WTC11 (cell line): ENCODE results near the gene AGPS. TPM values are rescaled to one million over a fixed set of nuclear protein-coding genes. Genes with fewer than 3 reads are reported as not detected.

Experiments
- ATAC-seq: fragments of 200-7000 bp; cut with Tn5 transposase; 2 replicates; pipeline ENCODE4 v1.10.0; 2021; ENCODE audit warnings: mild to moderate bottlenecking, moderate library complexity
- CTCF ChIA-PET: fragments of 300-600 bp; sonication (Branson Sonifier 250); formaldehyde crosslinking; loops from one replicate; lab custom pipeline; 2021; ENCODE audit warnings: antibody characterized with exemption; lab: Charles Lee
- POLR2A ChIA-PET: fragments of 350-600 bp; sonication (Branson Sonifier 250); formaldehyde crosslinking; loops from one replicate; lab custom pipeline; 2021; ENCODE audit warnings: antibody characterized with exemption; lab: Charles Lee
- DNase-seq: peaks from one replicate; pipeline ENCODE4 v3.0.0; 2021; ENCODE audit warnings: low spot score
- H3K27ac Mint-ChIP-seq: 2 replicates; pipeline ENCODE4 v1.8.0; 2021; ENCODE audit warnings: mixed read lengths
- H3K27me3 Mint-ChIP-seq: 2 replicates; pipeline ENCODE4 v1.8.0; 2021; ENCODE audit warnings: low read depth, mild to moderate bottlenecking, moderate library complexity, mixed read lengths
- H3K36me3 Mint-ChIP-seq: 2 replicates; pipeline ENCODE4 v1.8.0; 2021; ENCODE audit warnings: mixed read lengths
- H3K4me1 Mint-ChIP-seq: 2 replicates; pipeline ENCODE4 v1.8.0; 2022; ENCODE audit warnings: mixed read lengths
- H3K4me3 Mint-ChIP-seq: 2 replicates; pipeline ENCODE4 v1.8.0; 2021; ENCODE audit warnings: mild to moderate bottlenecking, moderate library complexity, mixed read lengths
- H3K9me3 Mint-ChIP-seq: 2 replicates; pipeline ENCODE4 v1.8.0; 2021; ENCODE audit warnings: mixed read lengths
- FOXJ3 ChIP-seq: sonication (generic); formaldehyde crosslinking; IDR thresholded peaks from 2 replicates; pipeline ENCODE4 v1.9.0; 2021; ENCODE audit warnings: missing genetic modification reagents, mild to moderate bottlenecking, borderline replicate concordance
- GRHL2 ChIP-seq: fragments of 250-450 bp; sonication (Bioruptor Pico); IDR thresholded peaks from 2 replicates; pipeline ENCODE4 v1.8.0; 2022; ENCODE audit warnings: mild to moderate bottlenecking, moderate library complexity; ENCODE audit not compliant: insufficient replicate concordance, severe bottlenecking
- IRF2 ChIP-seq: sonication (generic); formaldehyde crosslinking; IDR thresholded peaks from 2 replicates; pipeline ENCODE4 v1.8.0; 2022; ENCODE audit warnings: low read depth, missing genetic modification reagents, borderline replicate concordance
- SMAD3 ChIP-seq: sonication (generic); formaldehyde crosslinking; IDR thresholded peaks from 2 replicates; pipeline ENCODE4 v1.8.0; 2022; ENCODE audit warnings: missing genetic modification reagents, mild to moderate bottlenecking, borderline replicate concordance
- ZNF317 ChIP-seq: sonication (generic); formaldehyde crosslinking; IDR thresholded peaks from 2 replicates; pipeline ENCODE4 v1.8.1; 2023; ENCODE audit warnings: low read depth, mild to moderate bottlenecking, moderate library complexity, missing genetic modification reagents, borderline replicate concordance
- total RNA-seq: library from RNA; stranded (reverse); gene quantifications from 3 replicates; pipeline ENCODE4 v1.2.3, GENCODE V29; 2021
- TF ChIP-seq, protein P1 (sequence below): fragments of 250-450 bp; sonication (Bioruptor Pico); IDR thresholded peaks from 2 replicates; pipeline ENCODE4 v1.9.0; 2021; ENCODE audit warnings: mild to moderate bottlenecking
- TF ChIP-seq, protein P2 (sequence below): sonication (generic); formaldehyde crosslinking; IDR thresholded peaks from 2 replicates; pipeline ENCODE4 v1.8.1; 2023; ENCODE audit warnings: mild to moderate bottlenecking, missing genetic modification reagents, borderline replicate concordance
- TF ChIP-seq, protein P3 (sequence below): sonication (generic); formaldehyde crosslinking; IDR thresholded peaks from 2 replicates; pipeline ENCODE4 v1.8.0; 2023; ENCODE audit warnings: mild to moderate bottlenecking, missing genetic modification reagents
- TF ChIP-seq, protein P4 (sequence below): fragments of 250-450 bp; sonication (Bioruptor Pico); IDR thresholded peaks from 2 replicates; pipeline ENCODE4 v1.9.0; 2021; ENCODE audit warnings: moderate library complexity, mild to moderate bottlenecking, inconsistent platforms, borderline replicate concordance
- TF ChIP-seq, protein P5 (sequence below): sonication (generic); formaldehyde crosslinking; IDR thresholded peaks from 2 replicates; pipeline ENCODE4 v1.8.0; 2023; ENCODE audit warnings: missing genetic modification reagents, mild to moderate bottlenecking, borderline replicate concordance

Gene AGPS
- total RNA-seq, 1 experiment from 2014 or later = 60.8 TPM

DNA sequence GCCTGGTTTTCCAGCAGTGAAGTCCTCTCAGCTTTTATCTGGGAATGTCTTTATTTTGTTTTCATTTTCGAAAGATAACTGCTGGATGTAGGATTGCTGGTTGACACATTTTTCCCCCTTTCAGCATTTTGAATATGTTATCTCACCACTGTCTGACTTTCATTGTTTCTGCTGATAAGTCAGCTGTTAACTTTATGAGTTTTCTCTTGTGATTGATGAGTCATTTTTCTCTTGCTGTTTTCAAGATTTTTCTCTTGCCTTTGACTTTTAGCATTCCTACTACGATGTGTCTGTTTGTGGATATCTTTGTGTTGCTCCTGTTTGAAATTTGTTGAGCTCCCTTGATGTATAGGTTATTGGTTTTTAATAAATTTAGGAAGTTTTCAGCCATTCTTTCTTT lies 85.5 kb downstream of the AGPS start:
- Mint-ChIP-seq H3K36me3 (peaks cover 15% of the 10 kb centered on the region), H3K4me3 (no peak overlapping the region), H3K9me3 (peaks cover 8% of the 10 kb centered on the region), H3K27ac (no peak overlapping the region), H3K27me3 (no peaks in the 10 kb centered on the region), H3K4me1 (peaks cover 9% of the 10 kb centered on the region)
- POLR2A ChIA-PET = no interaction called here
- ATAC-seq (no peak), DNase-seq (no peak)
- TF ChIP-seq GRHL2 (CRISPR knock-in tag) (no peak), SMAD3 (CRISPR knock-in tag) (no peak), ZNF317 (CRISPR knock-in tag) (peak; percentile 72)
- TF ChIP-seq, protein P1, sequence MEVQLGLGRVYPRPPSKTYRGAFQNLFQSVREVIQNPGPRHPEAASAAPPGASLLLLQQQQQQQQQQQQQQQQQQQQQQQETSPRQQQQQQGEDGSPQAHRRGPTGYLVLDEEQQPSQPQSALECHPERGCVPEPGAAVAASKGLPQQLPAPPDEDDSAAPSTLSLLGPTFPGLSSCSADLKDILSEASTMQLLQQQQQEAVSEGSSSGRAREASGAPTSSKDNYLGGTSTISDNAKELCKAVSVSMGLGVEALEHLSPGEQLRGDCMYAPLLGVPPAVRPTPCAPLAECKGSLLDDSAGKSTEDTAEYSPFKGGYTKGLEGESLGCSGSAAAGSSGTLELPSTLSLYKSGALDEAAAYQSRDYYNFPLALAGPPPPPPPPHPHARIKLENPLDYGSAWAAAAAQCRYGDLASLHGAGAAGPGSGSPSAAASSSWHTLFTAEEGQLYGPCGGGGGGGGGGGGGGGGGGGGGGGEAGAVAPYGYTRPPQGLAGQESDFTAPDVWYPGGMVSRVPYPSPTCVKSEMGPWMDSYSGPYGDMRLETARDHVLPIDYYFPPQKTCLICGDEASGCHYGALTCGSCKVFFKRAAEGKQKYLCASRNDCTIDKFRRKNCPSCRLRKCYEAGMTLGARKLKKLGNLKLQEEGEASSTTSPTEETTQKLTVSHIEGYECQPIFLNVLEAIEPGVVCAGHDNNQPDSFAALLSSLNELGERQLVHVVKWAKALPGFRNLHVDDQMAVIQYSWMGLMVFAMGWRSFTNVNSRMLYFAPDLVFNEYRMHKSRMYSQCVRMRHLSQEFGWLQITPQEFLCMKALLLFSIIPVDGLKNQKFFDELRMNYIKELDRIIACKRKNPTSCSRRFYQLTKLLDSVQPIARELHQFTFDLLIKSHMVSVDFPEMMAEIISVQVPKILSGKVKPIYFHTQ (CRISPR knock-in tag) = no peak
- TF ChIP-seq, protein P2, sequence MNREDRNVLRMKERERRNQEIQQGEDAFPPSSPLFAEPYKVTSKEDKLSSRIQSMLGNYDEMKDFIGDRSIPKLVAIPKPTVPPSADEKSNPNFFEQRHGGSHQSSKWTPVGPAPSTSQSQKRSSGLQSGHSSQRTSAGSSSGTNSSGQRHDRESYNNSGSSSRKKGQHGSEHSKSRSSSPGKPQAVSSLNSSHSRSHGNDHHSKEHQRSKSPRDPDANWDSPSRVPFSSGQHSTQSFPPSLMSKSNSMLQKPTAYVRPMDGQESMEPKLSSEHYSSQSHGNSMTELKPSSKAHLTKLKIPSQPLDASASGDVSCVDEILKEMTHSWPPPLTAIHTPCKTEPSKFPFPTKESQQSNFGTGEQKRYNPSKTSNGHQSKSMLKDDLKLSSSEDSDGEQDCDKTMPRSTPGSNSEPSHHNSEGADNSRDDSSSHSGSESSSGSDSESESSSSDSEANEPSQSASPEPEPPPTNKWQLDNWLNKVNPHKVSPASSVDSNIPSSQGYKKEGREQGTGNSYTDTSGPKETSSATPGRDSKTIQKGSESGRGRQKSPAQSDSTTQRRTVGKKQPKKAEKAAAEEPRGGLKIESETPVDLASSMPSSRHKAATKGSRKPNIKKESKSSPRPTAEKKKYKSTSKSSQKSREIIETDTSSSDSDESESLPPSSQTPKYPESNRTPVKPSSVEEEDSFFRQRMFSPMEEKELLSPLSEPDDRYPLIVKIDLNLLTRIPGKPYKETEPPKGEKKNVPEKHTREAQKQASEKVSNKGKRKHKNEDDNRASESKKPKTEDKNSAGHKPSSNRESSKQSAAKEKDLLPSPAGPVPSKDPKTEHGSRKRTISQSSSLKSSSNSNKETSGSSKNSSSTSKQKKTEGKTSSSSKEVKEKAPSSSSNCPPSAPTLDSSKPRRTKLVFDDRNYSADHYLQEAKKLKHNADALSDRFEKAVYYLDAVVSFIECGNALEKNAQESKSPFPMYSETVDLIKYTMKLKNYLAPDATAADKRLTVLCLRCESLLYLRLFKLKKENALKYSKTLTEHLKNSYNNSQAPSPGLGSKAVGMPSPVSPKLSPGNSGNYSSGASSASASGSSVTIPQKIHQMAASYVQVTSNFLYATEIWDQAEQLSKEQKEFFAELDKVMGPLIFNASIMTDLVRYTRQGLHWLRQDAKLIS (CRISPR knock-in tag) = no peak
- CTCF ChIA-PET = no interaction called here

DNA sequence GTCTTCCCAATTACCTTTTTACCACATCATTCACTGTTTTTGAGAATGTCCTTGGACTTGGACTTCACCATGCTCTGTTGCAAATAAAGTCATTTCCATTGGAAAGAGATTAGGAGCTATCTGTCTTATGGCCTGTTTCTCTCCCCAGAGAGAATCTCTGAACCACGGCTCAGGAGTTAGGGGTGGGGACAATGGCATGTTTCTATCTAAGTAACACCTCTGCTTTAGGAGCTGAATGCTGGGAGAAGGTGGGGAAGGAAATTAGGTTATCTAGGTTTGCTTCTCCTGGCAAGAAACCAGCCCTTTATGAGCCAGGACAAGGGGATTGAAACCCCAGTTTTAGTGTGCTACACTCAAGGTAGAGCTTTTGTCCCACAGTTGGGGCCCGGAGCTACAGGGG lies 86.3 kb downstream of the AGPS start:
- no peak overlapping the region for H3K4me3 Mint-ChIP-seq
- no peak for ATAC-seq
- TF ChIP-seq FOXJ3 (no peak), IRF2 (CRISPR knock-in tag) (no peak)
- TF ChIP-seq, protein P1 (CRISPR knock-in tag) = no peak
- TF ChIP-seq, protein P3, sequence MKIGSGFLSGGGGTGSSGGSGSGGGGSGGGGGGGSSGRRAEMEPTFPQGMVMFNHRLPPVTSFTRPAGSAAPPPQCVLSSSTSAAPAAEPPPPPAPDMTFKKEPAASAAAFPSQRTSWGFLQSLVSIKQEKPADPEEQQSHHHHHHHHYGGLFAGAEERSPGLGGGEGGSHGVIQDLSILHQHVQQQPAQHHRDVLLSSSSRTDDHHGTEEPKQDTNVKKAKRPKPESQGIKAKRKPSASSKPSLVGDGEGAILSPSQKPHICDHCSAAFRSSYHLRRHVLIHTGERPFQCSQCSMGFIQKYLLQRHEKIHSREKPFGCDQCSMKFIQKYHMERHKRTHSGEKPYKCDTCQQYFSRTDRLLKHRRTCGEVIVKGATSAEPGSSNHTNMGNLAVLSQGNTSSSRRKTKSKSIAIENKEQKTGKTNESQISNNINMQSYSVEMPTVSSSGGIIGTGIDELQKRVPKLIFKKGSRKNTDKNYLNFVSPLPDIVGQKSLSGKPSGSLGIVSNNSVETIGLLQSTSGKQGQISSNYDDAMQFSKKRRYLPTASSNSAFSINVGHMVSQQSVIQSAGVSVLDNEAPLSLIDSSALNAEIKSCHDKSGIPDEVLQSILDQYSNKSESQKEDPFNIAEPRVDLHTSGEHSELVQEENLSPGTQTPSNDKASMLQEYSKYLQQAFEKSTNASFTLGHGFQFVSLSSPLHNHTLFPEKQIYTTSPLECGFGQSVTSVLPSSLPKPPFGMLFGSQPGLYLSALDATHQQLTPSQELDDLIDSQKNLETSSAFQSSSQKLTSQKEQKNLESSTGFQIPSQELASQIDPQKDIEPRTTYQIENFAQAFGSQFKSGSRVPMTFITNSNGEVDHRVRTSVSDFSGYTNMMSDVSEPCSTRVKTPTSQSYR = no peak
- TF ChIP-seq, protein P4, sequence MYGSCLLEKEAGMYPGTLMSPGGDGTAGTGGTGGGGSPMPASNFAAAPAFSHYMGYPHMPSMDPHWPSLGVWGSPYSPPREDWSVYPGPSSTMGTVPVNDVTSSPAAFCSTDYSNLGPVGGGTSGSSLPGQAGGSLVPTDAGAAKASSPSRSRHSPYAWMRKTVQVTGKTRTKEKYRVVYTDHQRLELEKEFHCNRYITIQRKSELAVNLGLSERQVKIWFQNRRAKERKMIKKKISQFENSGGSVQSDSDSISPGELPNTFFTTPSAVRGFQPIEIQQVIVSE (CRISPR knock-in tag) = no peak
- TF ChIP-seq, protein P2 (CRISPR knock-in tag) = no peak
- TF ChIP-seq, protein P5, sequence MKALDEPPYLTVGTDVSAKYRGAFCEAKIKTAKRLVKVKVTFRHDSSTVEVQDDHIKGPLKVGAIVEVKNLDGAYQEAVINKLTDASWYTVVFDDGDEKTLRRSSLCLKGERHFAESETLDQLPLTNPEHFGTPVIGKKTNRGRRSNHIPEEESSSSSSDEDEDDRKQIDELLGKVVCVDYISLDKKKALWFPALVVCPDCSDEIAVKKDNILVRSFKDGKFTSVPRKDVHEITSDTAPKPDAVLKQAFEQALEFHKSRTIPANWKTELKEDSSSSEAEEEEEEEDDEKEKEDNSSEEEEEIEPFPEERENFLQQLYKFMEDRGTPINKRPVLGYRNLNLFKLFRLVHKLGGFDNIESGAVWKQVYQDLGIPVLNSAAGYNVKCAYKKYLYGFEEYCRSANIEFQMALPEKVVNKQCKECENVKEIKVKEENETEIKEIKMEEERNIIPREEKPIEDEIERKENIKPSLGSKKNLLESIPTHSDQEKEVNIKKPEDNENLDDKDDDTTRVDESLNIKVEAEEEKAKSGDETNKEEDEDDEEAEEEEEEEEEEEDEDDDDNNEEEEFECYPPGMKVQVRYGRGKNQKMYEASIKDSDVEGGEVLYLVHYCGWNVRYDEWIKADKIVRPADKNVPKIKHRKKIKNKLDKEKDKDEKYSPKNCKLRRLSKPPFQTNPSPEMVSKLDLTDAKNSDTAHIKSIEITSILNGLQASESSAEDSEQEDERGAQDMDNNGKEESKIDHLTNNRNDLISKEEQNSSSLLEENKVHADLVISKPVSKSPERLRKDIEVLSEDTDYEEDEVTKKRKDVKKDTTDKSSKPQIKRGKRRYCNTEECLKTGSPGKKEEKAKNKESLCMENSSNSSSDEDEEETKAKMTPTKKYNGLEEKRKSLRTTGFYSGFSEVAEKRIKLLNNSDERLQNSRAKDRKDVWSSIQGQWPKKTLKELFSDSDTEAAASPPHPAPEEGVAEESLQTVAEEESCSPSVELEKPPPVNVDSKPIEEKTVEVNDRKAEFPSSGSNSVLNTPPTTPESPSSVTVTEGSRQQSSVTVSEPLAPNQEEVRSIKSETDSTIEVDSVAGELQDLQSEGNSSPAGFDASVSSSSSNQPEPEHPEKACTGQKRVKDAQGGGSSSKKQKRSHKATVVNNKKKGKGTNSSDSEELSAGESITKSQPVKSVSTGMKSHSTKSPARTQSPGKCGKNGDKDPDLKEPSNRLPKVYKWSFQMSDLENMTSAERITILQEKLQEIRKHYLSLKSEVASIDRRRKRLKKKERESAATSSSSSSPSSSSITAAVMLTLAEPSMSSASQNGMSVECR (CRISPR knock-in tag) = no peak

More for the DNA sequence above, 86.3 kb downstream of the AGPS start:
- no peaks in the 10 kb centered on the region for H3K27me3 Mint-ChIP-seq
- peaks cover 14% of the 10 kb centered on the region for H3K36me3 Mint-ChIP-seq
- H3K27ac Mint-ChIP-seq = no peak overlapping the region
- ChIA-PET POLR2A (no interaction called here), CTCF (no interaction called here)
- H3K4me1 Mint-ChIP-seq = peaks cover 9% of the 10 kb centered on the region
- H3K9me3 Mint-ChIP-seq = peaks cover 7% of the 10 kb centered on the region
- no peak for DNase-seq
